Activated CD4-positive, alpha-beta T cell treated with anti-CD3 and anti-CD28 coated beads, Interleukin-2, amount 50 U/mL, for 24 hours (primary cell): Measurements from ENCODE around the gene TPK1.

Source experiments
- DNase-seq, 2 donors: peaks; one replicate each; pipeline ENCODE4 v3.0.0-alpha.2; 2020; ENCODE audit warnings: low read depth in 1 of 2, low spot score in 1 of 2

TPK1 gene

GRCh38 chr7:144835652-144836544, at the start of gene TPK1:
Gene TPK1 (minus strand): TSS chr7:144836053. CDS start chr7:144835602, 451 bp downstream.
- peak; percentile 73 to 81 for DNase-seq

- no peak for DNase-seq
These were observed 49.6 kb upstream of the TPK1 start for GRCh38 chr7:144885478-144885877.

- DNase-seq: no peak
These were observed 49.0 kb upstream of the TPK1 start for GRCh38 chr7:144884896-144885295.

- DNase-seq: no peak
These were observed 37.5 kb upstream of the TPK1 start for GRCh38 chr7:144873316-144873845.

GRCh38 chr7:144869082-144869481, 33.2 kb upstream of the TPK1 start:
- no peak for DNase-seq

GRCh38 chr7:144866189-144866588, 30.3 kb upstream of the TPK1 start:
- no peak for DNase-seq

GRCh38 chr7:144863320-144863647, 27.4 kb upstream of the TPK1 start:
- no peak for DNase-seq

- DNase-seq: no peak
These were observed 26.9 kb upstream of the TPK1 start for GRCh38 chr7:144862612-144863319.

- no peak for DNase-seq
These were observed 23.9 kb upstream of the TPK1 start for GRCh38 chr7:144859739-144860138.

- DNase-seq: no peak
These were observed 21.6 kb upstream of the TPK1 start for GRCh38 chr7:144857463-144857862.

GRCh38 chr7:144854839-144855424, 19.1 kb upstream of the TPK1 start:
- DNase-seq: no peak

GRCh38 chr7:144853542-144853941, 17.7 kb upstream of the TPK1 start:
- no peak for DNase-seq

- no peak for DNase-seq
These were observed 12.2 kb upstream of the TPK1 start for GRCh38 chr7:144848078-144848477.

GRCh38 chr7:144842377-144842851, 6.6 kb upstream of the TPK1 start:
- no peak for DNase-seq

GRCh38 chr7:144836545-144836842, 641 bp upstream of the TPK1 start:
- DNase-seq: no peak

GRCh38 chr7:144835155-144835611, 670 bp downstream of the TPK1 start:
- peak; percentile 32 to 34 for DNase-seq

- peak in 1 of 2 donors; percentile 37 for DNase-seq
These were observed 1.2 kb downstream of the TPK1 start for GRCh38 chr7:144834641-144835144.

- DNase-seq: no peak
These were observed 5.0 kb downstream of the TPK1 start for GRCh38 chr7:144830811-144831210.

GRCh38 chr7:144830024-144830785, 5.6 kb downstream of the TPK1 start:
- no peak for DNase-seq

- DNase-seq: no peak
These were observed 8.2 kb downstream of the TPK1 start for GRCh38 chr7:144827621-144828020.

- no peak for DNase-seq
These were observed 9.6 kb downstream of the TPK1 start for GRCh38 chr7:144826208-144826607.
